Immature natural killer cell (primary cell): ENCODE results near the gene GLCCI1. TPM values are rescaled to one million over a fixed set of nuclear protein-coding genes. Genes with fewer than 3 reads are reported as not detected.
A peak's percentile ranks its signal among the peaks of the same experiment; 100 is the strongest.
"Not testable (repeated sequence)": the region's sequence is repeated elsewhere in the genome, so short reads cannot be mapped to it uniquely, and the experiment has no call there.

Source experiments
- DNase-seq, 3 donors: peaks; one replicate each; pipeline ENCODE4 v3.0.0; 2022; ENCODE audit warnings: mixed read lengths in 1 of 3
- H3K27ac Mint-ChIP-seq, 6 donors: one replicate each; pipeline ENCODE4 v1.8.0; 2020; ENCODE audit warnings: mixed read lengths in 6 of 6, mild to moderate bottlenecking in 5 of 6, inconsistent platforms in 4 of 6, moderate library complexity in 3 of 6
- H3K27me3 Mint-ChIP-seq, 3 donors: one replicate each; pipeline ENCODE4 v1.8.0; 2020 to 2021; ENCODE audit warnings: low read depth in 3 of 3, mild to moderate bottlenecking in 3 of 3, mixed read lengths in 3 of 3, moderate library complexity in 3 of 3, inconsistent platforms in 1 of 3
- H3K36me3 Mint-ChIP-seq, 3 donors: one replicate each; pipeline ENCODE4 v1.8.0; 2020; ENCODE audit warnings: mixed read lengths in 3 of 3, inconsistent platforms in 2 of 3, mild to moderate bottlenecking in 2 of 3
- H3K4me1 Mint-ChIP-seq, 2 donors: one replicate each; pipeline ENCODE4 v1.8.0; 2020; ENCODE audit warnings: inconsistent platforms in 2 of 2, mild to moderate bottlenecking in 2 of 2, mixed read lengths in 2 of 2, moderate library complexity in 1 of 2
- H3K4me3 Mint-ChIP-seq, 5 donors: one replicate each; pipeline ENCODE4 v1.8.0; 2020; ENCODE audit warnings: mild to moderate bottlenecking in 5 of 5, mixed read lengths in 5 of 5, inconsistent platforms in 3 of 5, moderate library complexity in 3 of 5
- H3K9me3 Mint-ChIP-seq, 6 donors: one replicate each; pipeline ENCODE4 v1.8.0; 2020; ENCODE audit warnings: mild to moderate bottlenecking in 6 of 6, mixed read lengths in 6 of 6, inconsistent platforms in 4 of 6, moderate library complexity in 3 of 6
- polyA plus RNA-seq, 3 donors: library from polyadenylated mRNA; unstranded; fragments of 300-500 nt; fragmentation: Illumina TruSeq; gene quantifications; one replicate each; pipeline ENCODE4 v1.2.3, GENCODE V29; 2021

Gene GLCCI1
- polyA plus RNA-seq, 3 donors from 2014 or later = 13.8 to 33.2 (median 18.0) TPM

GRCh38 chr7:7982904-7983303, 14.3 kb downstream of the GLCCI1 start:
- peaks cover 68 to 92% of the 10 kb centered on the region in 2 donors for H3K4me1 Mint-ChIP-seq
- peaks cover 0 to 3% (median 0%) of the 10 kb centered on the region in 3 donors for H3K27me3 Mint-ChIP-seq

DNA sequence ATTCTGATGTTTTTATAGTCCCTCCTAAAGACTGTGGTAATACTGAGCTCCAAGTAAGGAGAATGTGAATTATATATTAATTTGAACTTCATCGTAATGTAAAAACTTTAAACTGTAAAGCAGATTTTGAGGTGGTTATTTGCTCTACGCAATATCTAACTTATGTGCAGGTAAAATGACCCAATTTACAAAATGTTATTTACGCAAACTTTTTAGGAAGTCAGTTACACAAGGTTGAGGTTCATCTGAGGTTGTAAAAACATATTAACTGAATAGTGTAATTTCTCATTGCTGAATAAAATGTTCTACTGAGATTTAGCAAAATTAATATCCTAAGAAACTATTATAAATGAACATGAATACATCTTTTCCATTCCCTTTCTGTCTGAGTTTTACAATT, 15.8 kb downstream of the GLCCI1 start:
- no peak overlapping the region for H3K4me3 Mint-ChIP-seq
- no peaks in the 10 kb centered on the region for H3K9me3 Mint-ChIP-seq
- peaks cover 72 to 92% of the 10 kb centered on the region in 2 donors for H3K4me1 Mint-ChIP-seq
- no peak for DNase-seq
- H3K27ac Mint-ChIP-seq = no peak overlapping the region
- H3K27me3 Mint-ChIP-seq = peaks cover 0 to 3% (median 0%) of the 10 kb centered on the region in 3 donors
- no peaks in the 10 kb centered on the region for H3K36me3 Mint-ChIP-seq

More at GRCh38 chr7:7982904-7983303, 14.3 kb downstream of the GLCCI1 start:
- Mint-ChIP-seq H3K36me3 (no peaks in the 10 kb centered on the region), H3K4me3 (no peak overlapping the region), H3K27ac (peak overlapping the region in 1 of 6 donors; percentile 17), H3K9me3 (no peaks in the 10 kb centered on the region)
- no peak for DNase-seq

DNA sequence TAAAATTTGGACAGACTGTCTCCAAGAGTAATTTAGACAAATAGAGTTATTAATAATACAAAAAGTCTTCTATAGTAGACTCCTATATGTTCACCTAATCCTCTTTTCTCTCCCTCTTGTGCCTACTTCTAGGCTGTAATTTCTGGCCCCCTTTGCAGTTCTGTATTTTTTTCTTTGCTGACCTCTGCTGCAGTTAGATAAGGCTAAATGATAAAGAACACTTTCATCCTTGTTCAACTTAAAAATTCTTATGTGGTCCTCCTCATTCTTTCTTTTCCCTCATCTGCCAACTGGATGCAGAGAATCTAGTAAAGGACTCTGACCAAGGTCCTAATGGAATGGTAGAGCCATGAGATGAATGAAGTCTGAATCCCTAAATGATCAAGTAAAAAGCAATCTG, 20.1 kb downstream of the GLCCI1 start:
- no peak for DNase-seq
- Mint-ChIP-seq H3K36me3 (peaks cover 3 to 10% (median 4%) of the 10 kb centered on the region in 3 donors), H3K9me3 (peaks cover 5 to 15% (median 11%) of the 10 kb centered on the region in 6 donors), H3K4me3 (peak overlapping the region; percentile 27 to 85 (median 55)), H3K27me3 (peaks cover 0 to 4% (median 0%) of the 10 kb centered on the region in 3 donors), H3K27ac (peak overlapping the region; percentile 59 to 89 (median 80)), H3K4me1 (peaks cover 73 to 92% of the 10 kb centered on the region in 2 donors)

- peaks cover 72 to 88% of the 10 kb centered on the region in 2 donors for H3K4me1 Mint-ChIP-seq
- peak overlapping the region; percentile 84 to 98 (median 89) for H3K27ac Mint-ChIP-seq
- DNase-seq = no peak
- H3K36me3 Mint-ChIP-seq = peaks cover 3 to 10% (median 4%) of the 10 kb centered on the region in 3 donors
- peak overlapping the region; percentile 62 to 85 (median 81) for H3K4me3 Mint-ChIP-seq
- H3K27me3 Mint-ChIP-seq = peaks cover 0 to 4% (median 0%) of the 10 kb centered on the region in 3 donors
- peaks cover 5 to 15% (median 11%) of the 10 kb centered on the region in 6 donors for H3K9me3 Mint-ChIP-seq
These were observed 20.5 kb downstream of the GLCCI1 start for GRCh38 chr7:7989133-7989532.

DNA sequence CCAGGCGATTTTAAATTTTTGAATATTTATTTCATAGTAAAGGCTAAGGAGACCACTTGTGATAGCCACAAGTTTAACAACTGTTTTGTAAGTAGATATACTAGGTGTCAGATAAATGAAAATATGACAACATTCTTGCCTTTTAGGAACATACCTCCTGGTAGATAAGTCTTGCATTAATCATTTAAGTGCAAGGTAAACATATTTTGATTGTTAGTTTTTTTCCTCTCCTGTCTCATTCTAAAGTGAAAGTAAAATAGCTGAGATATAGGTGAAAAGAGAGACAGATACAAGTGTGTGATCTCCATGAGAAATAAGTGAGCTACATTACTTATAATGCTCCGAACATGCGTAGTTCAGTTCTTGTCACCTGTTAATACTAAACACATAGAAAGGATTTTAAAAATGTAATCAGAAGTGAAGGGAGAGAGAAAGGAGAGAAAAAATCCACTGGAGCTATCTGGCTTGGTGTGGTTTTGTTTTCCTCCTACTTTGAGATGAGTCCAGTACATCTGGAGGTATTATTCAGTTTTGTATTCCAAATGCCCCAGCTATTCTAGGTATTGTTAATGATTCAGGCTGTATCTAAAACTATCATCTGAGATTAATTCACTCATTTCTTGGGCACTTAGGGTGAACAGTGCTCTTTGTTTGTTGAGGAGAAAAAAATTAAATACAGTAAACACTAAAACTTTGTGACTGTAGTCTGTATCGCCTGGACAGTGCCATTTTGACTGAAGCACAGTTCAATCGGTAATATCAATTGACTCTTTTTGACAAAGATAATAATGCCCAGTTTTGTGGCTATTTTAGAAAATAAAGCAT, 21.2 kb downstream of the GLCCI1 start:
- Mint-ChIP-seq H3K27ac (peak overlapping the region; percentile 84 to 98 (median 89)), H3K27me3 (peaks cover 0 to 4% (median 0%) of the 10 kb centered on the region in 3 donors), H3K4me1 (peaks cover 75 to 92% of the 10 kb centered on the region in 2 donors), H3K36me3 (peaks cover 4 to 10% (median 5%) of the 10 kb centered on the region in 3 donors), H3K4me3 (peak overlapping the region; percentile 62 to 85 (median 81)), H3K9me3 (peaks cover 5 to 15% (median 11%) of the 10 kb centered on the region in 6 donors)
- DNase-seq = peak in 1 of 3 donors; percentile 21

DNA sequence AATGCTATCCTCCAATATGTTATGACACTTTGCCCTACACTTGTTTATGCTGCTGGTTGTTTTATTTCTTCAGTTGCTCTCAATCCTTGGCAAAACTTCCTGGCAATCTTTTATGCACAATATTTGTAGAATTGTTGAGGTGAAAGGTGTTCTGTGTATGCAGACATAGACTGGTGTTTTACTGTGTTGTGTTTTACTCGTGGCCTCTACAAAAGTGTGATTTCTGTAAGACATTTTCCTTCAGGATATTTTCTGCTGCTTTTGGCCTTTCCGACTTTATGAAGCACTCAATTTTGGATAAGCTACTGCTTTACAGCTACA, 21.8 kb downstream of the GLCCI1 start:
- Mint-ChIP-seq H3K4me1 (peaks cover 74 to 92% of the 10 kb centered on the region in 2 donors), H3K27ac (peak overlapping the region; percentile 84 to 98 (median 89)), H3K27me3 (peaks cover 0 to 4% (median 2%) of the 10 kb centered on the region in 3 donors), H3K4me3 (peak overlapping the region; percentile 62 to 85 (median 81)), H3K36me3 (peaks cover 4 to 13% (median 10%) of the 10 kb centered on the region in 3 donors), H3K9me3 (peaks cover 5 to 15% (median 11%) of the 10 kb centered on the region in 6 donors)
- DNase-seq = no peak

DNA sequence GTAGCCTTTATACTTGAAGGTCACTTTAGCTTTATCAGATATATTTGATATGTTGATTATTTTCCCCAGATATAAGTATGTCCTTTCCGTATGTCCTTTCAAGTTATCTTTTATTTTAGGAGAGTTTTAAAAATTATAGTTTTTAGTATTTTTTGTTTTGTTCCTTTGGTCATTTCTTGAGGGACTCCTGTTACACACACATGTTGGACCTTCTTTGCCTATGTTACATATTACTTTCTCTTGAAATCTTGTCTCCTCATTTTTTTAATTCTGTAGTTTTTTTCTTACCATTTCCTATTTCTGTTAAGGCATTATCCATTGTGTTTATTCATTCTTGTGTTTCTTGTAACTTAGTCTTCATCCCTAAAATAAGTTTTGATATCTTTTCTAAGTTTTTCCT, 23.9 kb downstream of the GLCCI1 start:
- H3K9me3 Mint-ChIP-seq = peaks cover 5 to 15% (median 11%) of the 10 kb centered on the region in 6 donors
- peaks cover 4 to 14% (median 10%) of the 10 kb centered on the region in 3 donors for H3K36me3 Mint-ChIP-seq
- peak overlapping the region in 5 of 6 donors; percentile 23 to 89 (median 57) for H3K27ac Mint-ChIP-seq
- H3K4me3 Mint-ChIP-seq = no peak overlapping the region
- DNase-seq = no peak
- H3K27me3 Mint-ChIP-seq = peaks cover 0 to 4% (median 3%) of the 10 kb centered on the region in 3 donors
- peaks cover 74 to 91% of the 10 kb centered on the region in 2 donors for H3K4me1 Mint-ChIP-seq

- Mint-ChIP-seq H3K4me1 (peaks cover 60 to 80% of the 10 kb centered on the region in 2 donors), H3K36me3 (peaks cover 4 to 15% (median 13%) of the 10 kb centered on the region in 3 donors), H3K9me3 (peaks cover 5 to 19% (median 13%) of the 10 kb centered on the region in 6 donors), H3K27ac (peak overlapping the region in 4 of 6 donors; percentile 21 to 82 (median 46))
- not testable (repeated sequence) for H3K27me3 Mint-ChIP-seq, H3K4me3 Mint-ChIP-seq, DNase-seq
These were observed 26.8 kb downstream of the GLCCI1 start for GRCh38 chr7:7995348-7995747.

DNA sequence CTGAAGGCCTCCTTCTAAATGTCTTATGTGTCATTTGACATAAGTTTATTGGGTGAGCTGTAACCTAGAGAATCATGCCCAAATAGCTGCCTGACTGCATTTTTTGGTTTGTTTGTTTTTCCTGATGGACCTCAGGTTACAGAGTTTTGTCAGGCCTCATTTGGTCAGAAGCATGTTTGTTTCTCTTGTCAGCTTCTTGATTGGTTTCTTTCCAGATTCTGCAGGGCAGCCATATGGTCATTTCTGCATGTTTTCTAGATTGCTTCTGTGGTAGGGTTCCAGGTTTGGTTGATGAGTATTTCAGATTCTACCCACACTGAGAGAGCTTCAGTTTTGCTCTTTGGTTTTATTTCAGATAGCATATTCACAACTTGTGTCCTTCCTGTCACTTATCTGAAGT, 28.0 kb downstream of the GLCCI1 start:
- H3K4me1 Mint-ChIP-seq = peaks cover 57 to 77% of the 10 kb centered on the region in 2 donors
- peaks cover 0 to 3% (median 0%) of the 10 kb centered on the region in 3 donors for H3K27me3 Mint-ChIP-seq
- peak overlapping the region; percentile 64 to 93 (median 88) for H3K27ac Mint-ChIP-seq
- peaks cover 4 to 25% (median 21%) of the 10 kb centered on the region in 3 donors for H3K36me3 Mint-ChIP-seq
- DNase-seq = no peak
- peaks cover 5 to 28% (median 18%) of the 10 kb centered on the region in 6 donors for H3K9me3 Mint-ChIP-seq
- H3K4me3 Mint-ChIP-seq = peak overlapping the region; percentile 0 to 76 (median 28)

- Mint-ChIP-seq H3K36me3 (peaks cover 14 to 40% (median 24%) of the 10 kb centered on the region in 3 donors), H3K27ac (peak overlapping the region in 3 of 6 donors; percentile 57 to 71 (median 62)), H3K4me3 (no peak overlapping the region), H3K4me1 (peaks cover 51 to 80% of the 10 kb centered on the region in 2 donors), H3K27me3 (peaks cover 0 to 1% (median 0%) of the 10 kb centered on the region in 3 donors), H3K9me3 (peaks cover 0 to 19% (median 11%) of the 10 kb centered on the region in 6 donors)
- no peak for DNase-seq
These were observed 31.8 kb downstream of the GLCCI1 start for GRCh38 chr7:8000315-8000941.

DNA sequence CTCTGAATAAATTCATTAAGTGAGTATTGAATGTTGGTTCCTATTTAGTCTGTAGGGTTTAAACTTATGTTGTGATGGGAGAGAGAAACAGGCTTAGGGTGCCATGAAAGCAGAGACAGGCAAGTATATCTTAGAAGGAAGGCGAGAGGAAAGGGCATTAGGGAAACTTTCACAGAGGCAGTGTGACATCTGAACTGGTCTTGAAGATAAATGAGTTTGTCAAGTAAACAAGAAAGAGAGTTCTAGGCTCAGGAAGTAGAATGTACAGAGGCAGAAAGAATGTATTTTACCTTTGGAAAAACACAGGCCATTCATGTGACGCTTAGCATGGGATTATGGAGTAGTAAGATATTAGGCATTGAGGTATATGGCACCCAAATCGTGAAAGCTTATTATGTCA, 34.5 kb downstream of the GLCCI1 start:
- peaks cover 34 to 62% (median 36%) of the 10 kb centered on the region in 3 donors for H3K36me3 Mint-ChIP-seq
- H3K27me3 Mint-ChIP-seq = no peaks in the 10 kb centered on the region
- H3K9me3 Mint-ChIP-seq = peaks cover 0 to 19% (median 11%) of the 10 kb centered on the region in 6 donors
- peaks cover 36 to 62% of the 10 kb centered on the region in 2 donors for H3K4me1 Mint-ChIP-seq
- H3K4me3 Mint-ChIP-seq = no peak overlapping the region
- H3K27ac Mint-ChIP-seq = peak overlapping the region in 5 of 6 donors; percentile 26 to 82 (median 40)
- no peak for DNase-seq

GRCh38 chr7:8005279-8005678, 36.7 kb downstream of the GLCCI1 start:
- Mint-ChIP-seq H3K4me1 (peaks cover 31 to 56% of the 10 kb centered on the region in 2 donors), H3K9me3 (peaks cover 0 to 17% (median 9%) of the 10 kb centered on the region in 6 donors)

DNA sequence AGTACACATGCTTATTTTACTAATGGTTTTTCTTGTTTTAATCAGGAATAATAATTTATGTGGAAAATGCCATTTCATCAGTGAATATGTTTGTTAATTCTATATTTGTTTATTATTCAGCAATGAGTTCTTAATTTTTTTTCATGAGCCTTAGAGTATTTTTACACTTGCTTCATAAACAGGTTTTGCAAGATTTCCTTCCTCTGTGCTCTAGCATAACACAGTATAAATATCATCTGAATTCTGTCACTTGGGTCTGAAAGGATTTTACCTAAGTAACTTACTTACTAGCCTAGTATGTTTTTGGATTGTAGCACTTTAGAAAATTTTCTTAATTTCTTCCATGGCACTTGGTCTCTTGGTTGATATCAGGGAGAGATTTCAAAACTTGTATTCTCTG, 45.8 kb downstream of the GLCCI1 start:
- Mint-ChIP-seq H3K27me3 (no peaks in the 10 kb centered on the region), H3K4me1 (peaks cover 59 to 77% of the 10 kb centered on the region in 2 donors), H3K36me3 (peaks cover 7 to 25% (median 13%) of the 10 kb centered on the region in 3 donors), H3K4me3 (peak overlapping the region; percentile 80 to 94 (median 82)), H3K27ac (peak overlapping the region; percentile 82 to 97 (median 92)), H3K9me3 (no peaks in the 10 kb centered on the region)
- DNase-seq = no peak

More at GRCh38 chr7:8005279-8005678, 36.7 kb downstream of the GLCCI1 start:
- DNase-seq = no peak
- Mint-ChIP-seq H3K27me3 (no peaks in the 10 kb centered on the region), H3K4me3 (no peak overlapping the region), H3K27ac (peak overlapping the region in 2 of 6 donors; percentile 16 to 23), H3K36me3 (peaks cover 34 to 61% (median 37%) of the 10 kb centered on the region in 3 donors)
